Activated CD4-positive, alpha-beta T cell treated with anti-CD3 and anti-CD28 coated beads for 36 hours (primary cell): ENCODE results near the gene LTK. TPM values are rescaled to one million over a fixed set of nuclear protein-coding genes. Genes with fewer than 3 reads are reported as not detected.

Experiments
- ATAC-seq: fragments of 200-7000 bp; cut with Tn5 transposase; one replicate; pipeline ENCODE4 v1.10.0; 2021; ENCODE audit warnings: mild to moderate bottlenecking, moderate library complexity
- CTCF ChIA-PET: fragments of 350-600 bp; sonication (Branson Sonifier 250); formaldehyde crosslinking; loops from one replicate; lab custom pipeline; 2021; ENCODE audit warnings: antibody characterized with exemption; lab: Charles Lee
- POLR2A ChIA-PET: fragments of 350-600 bp; sonication (Branson Sonifier 250); formaldehyde crosslinking; loops from one replicate; lab custom pipeline; 2021; ENCODE audit warnings: antibody characterized with exemption, inconsistent platforms; lab: Charles Lee
- DNase-seq: peaks from one replicate; pipeline ENCODE4 v3.0.0-alpha.2; 2020
- H3K27ac Mint-ChIP-seq: one replicate; pipeline ENCODE4 v1.8.0; 2021; ENCODE audit warnings: mixed read lengths
- H3K27me3 Mint-ChIP-seq: one replicate; pipeline ENCODE4 v1.8.0; 2021; ENCODE audit warnings: mixed read lengths
- H3K36me3 Mint-ChIP-seq: one replicate; pipeline ENCODE4 v1.8.0; 2021; ENCODE audit warnings: low read depth, mixed read lengths
- H3K4me1 Mint-ChIP-seq: one replicate; pipeline ENCODE4 v1.8.0; 2021; ENCODE audit warnings: mixed read lengths
- H3K4me3 Mint-ChIP-seq: one replicate; pipeline ENCODE4 v1.8.0; 2021; ENCODE audit warnings: mild to moderate bottlenecking, moderate library complexity, mixed read lengths
- H3K9me3 Mint-ChIP-seq: one replicate; pipeline ENCODE4 v1.8.0; 2021; ENCODE audit warnings: low read depth, mixed read lengths
- intact Hi-C, 2 experiments: fragments of 100-400 bp; cut with DNase I in 1 of 2; cut with micrococcal nuclease in 1 of 2; formaldehyde crosslinking; loops; one replicate each; pipeline versions ENCODE4 v1.14.2 to v1.15.1; 2022 to 2024; cut with DNase I, micrococcal nuclease
- total RNA-seq, 2 experiments: library from RNA; stranded (reverse); gene quantifications; one replicate each; pipeline ENCODE4 v1.2.3, GENCODE V29; 2021

Gene LTK
- total RNA-seq, 2 experiments from 2014 or later, result 0.11 TPM; not detected in 1

DNA sequence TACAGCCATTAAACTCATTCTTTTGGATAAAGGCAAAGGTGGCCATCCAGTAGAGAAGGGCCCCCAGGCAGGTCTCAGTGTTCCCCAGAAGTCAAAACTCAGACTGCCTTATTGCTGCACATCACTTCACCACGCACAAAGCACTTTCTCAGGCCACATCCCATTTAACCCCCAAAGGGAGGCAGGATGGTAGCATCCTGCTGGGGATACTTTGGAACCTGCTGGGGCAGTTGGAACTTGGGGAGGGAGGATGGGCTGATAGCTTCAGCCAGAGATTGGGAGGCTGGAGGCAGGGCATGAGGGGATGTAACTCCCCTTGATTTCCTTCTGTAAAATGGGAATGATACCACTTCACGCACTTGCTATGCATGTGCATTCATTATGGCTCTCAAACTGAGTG, 15.0 kb downstream of the LTK start:
- no peak overlapping the region for H3K27ac Mint-ChIP-seq
- H3K36me3 Mint-ChIP-seq, result no peaks in the 10 kb centered on the region
- CTCF ChIA-PET, result interaction anchor here (0.6 kb wide), 1 partner anchor 199 kb away, joined by 3 read pairs; no protein-coding TSS in a partner anchor
- no peak for DNase-seq
- H3K9me3 Mint-ChIP-seq, result no peaks in the 10 kb centered on the region
- no peak for ATAC-seq
- H3K27me3 Mint-ChIP-seq, result peaks cover 54% of the 10 kb centered on the region
- no peak overlapping the region for H3K4me3 Mint-ChIP-seq
- intact Hi-C loops, result no loop called here
- peaks cover 19% of the 10 kb centered on the region for H3K4me1 Mint-ChIP-seq
- POLR2A ChIA-PET, result no interaction called here

DNA sequence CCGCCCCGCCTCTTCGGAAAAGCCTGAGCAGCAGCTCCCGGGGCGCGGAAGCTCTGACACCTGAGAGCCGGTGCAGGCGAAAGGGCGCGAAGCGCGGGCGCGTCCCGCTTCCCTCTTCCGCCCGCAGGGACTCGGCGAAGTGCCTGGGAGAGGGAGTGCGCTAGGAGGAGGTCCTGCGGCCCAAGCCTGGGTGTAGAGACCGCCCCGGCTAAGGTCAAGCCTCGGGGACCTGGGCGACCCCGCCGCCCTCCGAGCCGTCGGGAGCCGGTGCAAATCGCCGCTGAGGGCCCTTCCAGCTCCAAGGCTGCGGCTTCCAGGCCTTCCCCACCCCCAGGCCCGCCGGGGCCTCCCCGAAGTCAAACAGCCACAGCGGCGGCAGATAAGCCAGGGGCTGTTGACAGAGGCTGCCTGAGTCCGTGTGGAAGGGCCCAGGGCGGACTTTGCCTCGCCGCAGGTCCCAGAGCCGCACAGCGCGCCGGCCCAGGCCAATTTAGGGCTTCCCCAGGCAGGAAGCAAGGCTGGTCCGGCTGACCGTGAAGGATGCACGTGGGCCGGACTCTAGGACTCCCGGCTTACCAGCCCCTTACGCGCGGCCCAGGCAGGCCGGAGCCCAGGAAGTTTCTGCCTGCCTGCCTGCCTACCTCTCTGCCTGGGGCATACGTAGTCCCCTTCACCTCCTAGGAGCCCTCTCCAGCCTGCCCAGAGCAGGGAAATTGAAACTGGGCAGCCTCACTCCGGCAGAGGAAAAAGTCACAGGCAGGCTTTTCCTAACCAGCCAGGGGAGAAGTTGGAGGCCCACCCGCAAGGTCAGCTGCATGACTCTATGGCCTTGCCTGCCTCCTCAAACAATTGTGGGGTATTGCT, 17.7 kb downstream of the LTK start:
- intact Hi-C loops, result no loop called here

DNA sequence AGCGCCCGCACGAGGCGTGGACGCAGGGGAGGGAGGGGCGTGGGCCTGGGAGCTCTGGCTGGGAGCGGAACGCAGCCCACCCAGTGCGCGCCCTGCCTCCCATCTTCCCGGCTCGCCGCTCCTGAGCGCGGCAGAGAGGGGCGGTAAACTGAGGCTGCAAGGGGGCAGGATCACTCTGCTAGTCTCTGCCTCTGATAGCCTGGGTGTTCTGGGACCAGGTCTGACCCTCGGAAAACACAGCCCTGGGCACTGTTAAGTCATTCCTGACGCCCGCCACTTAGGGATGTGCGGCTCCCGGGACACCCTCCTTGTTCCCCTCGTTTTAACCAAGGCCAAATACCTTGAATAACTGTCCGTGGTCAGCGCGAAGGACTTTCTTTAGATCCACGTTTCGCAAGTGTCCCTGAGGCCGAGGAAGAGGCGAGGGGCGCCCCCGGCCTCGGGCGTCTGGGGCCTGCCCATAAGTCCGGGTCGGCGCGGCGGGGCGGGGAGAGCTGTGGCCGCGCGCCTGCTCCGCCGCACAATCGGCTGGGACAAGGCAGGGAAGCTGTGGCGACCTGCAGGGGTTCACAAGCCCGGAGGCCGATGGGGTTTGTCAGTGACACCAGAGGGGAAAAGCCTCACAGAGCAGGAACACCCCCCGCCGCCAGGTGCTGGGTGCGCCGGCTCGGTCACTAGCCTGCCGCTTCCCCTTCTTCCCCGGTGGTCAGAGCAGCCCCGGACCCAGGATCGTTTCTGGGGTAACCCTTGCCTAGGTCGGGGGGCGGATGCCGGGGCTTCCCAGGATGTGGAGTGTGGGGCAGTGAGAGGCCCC, 18.5 kb downstream of the LTK start:
- POLR2A ChIA-PET, result interaction anchor here (0.6 kb wide), 1 partner anchor 136 kb away, joined by 3 read pairs; no protein-coding TSS in a partner anchor
- ATAC-seq, result no peak
- peaks cover 54% of the 10 kb centered on the region for H3K27me3 Mint-ChIP-seq

More for the DNA sequence above, 17.7 kb downstream of the LTK start:
- no peaks in the 10 kb centered on the region for H3K9me3 Mint-ChIP-seq
- CTCF ChIA-PET, result interaction anchor here (0.6 to 1.3 kb wide), 5 partner anchors 9 to 107 kb away, joined by 3 to 5 read pairs (median 3); no protein-coding TSS in a partner anchor
- ATAC-seq (no peak), DNase-seq (no peak)
- H3K4me3 Mint-ChIP-seq, result peak overlapping the region; percentile 55
- H3K27ac Mint-ChIP-seq, result no peak overlapping the region
- no peaks in the 10 kb centered on the region for H3K36me3 Mint-ChIP-seq
- POLR2A ChIA-PET, result interaction anchor here (0.6 kb wide), 1 partner anchor 135 kb away, joined by 3 read pairs; no protein-coding TSS in a partner anchor
- H3K27me3 Mint-ChIP-seq, result peaks cover 58% of the 10 kb centered on the region
- peaks cover 23% of the 10 kb centered on the region for H3K4me1 Mint-ChIP-seq

DNA sequence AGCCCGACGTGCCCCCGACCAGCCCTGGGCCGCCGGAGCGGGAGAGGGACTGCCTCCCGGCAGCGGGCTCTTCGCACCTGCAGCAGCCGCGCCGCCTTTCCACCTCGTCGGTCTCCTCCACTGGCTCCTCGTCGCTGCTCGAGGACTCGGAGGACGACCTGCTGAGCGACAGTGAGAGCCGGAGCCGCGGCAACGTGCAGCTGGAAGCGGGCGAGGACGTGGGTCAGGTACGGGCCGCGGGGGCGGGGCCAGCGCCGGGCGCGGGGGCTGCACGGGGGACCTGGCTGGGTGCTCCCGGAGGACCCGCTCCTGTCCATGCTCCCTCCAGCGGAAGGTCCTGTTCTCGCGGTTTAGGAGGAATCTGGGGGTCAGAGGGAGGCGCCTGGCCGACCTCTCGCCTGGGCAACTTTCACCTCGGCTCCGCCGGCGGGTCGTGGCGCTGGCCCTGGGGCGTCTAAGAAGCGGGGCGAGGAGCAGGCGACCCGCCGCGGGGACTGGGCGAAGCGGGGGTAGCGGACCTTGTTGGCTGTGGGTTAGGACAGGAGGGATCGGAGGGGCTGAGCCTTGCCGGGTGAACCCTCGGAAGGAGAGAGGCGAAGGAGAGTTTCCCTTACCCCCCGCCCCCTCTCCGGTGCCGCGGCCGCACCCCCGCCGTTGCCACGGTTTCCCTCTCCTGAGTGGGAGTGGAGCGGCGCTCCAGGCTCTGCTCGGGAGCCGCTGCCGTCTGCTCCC, 19.3 kb downstream of the LTK start:
- H3K27me3 Mint-ChIP-seq, result peaks cover 47% of the 10 kb centered on the region
- H3K36me3 Mint-ChIP-seq, result peaks cover 2% of the 10 kb centered on the region

More for the DNA sequence above, 18.5 kb downstream of the LTK start:
- peaks cover 2% of the 10 kb centered on the region for H3K36me3 Mint-ChIP-seq
- H3K4me3 Mint-ChIP-seq, result peak overlapping the region; percentile 55
- peaks cover 28% of the 10 kb centered on the region for H3K4me1 Mint-ChIP-seq
- H3K27ac Mint-ChIP-seq, result no peak overlapping the region
- peaks cover 2% of the 10 kb centered on the region for H3K9me3 Mint-ChIP-seq
- intact Hi-C loops, result loop anchor here (5.0 kb wide), 4 partner anchors 47 to 1082 kb away; partner anchors contain the start of genes RPAP1 (in 1 of the 2) and STARD9 (in 1 of the 2)
- CTCF ChIA-PET, result interaction anchor here (0.6 to 1.3 kb wide), 4 partner anchors 10 to 108 kb away, joined by 3 to 5 read pairs (median 3); no protein-coding TSS in a partner anchor
- DNase-seq, result peak; percentile 68

DNA sequence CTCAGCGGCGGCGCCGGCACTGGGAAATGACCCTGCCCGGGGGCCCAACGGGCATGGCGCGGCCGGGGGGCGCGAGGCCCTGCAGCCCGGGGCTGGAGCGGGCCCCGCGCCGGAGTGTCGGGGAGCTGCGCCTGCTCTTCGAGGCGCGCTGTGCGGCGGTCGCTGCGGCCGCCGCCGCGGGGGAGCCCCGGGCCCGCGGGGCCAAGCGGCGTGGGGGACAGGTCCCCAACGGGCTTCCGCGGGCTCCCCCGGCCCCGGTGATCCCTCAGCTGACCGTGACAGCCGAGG, 19.8 kb downstream of the LTK start:
- Mint-ChIP-seq H3K4me1 (peaks cover 35% of the 10 kb centered on the region), H3K27ac (no peak overlapping the region), H3K9me3 (peaks cover 2% of the 10 kb centered on the region), H3K4me3 (no peak overlapping the region), H3K27me3 (peaks cover 45% of the 10 kb centered on the region), H3K36me3 (peaks cover 2% of the 10 kb centered on the region)
- ATAC-seq (peak; percentile 15), DNase-seq (no peak)
- ChIA-PET POLR2A (interaction anchor here (0.6 to 1.1 kb wide), 2 partner anchors 18 to 280 kb away, joined by 3 read pairs; partner anchors contain the start of gene MAPKBP1), CTCF (interaction anchor here (1.0 to 1.8 kb wide), 3 partner anchors 26 to 64 kb away, joined by 3 to 11 read pairs (median 5); no protein-coding TSS in a partner anchor)
- intact Hi-C loops, result loop anchor here (1.0 to 5.0 kb wide), 21 partner anchors 8 to 1083 kb away; partner anchors contain the start of genes RPAP1 (in 2 of the 2), CHP1 (in 1 of the 2), DNAJC17 (in 1 of the 2) and JMJD7 (in 1 of the 2)

More for the DNA sequence above, 19.3 kb downstream of the LTK start:
- intact Hi-C loops, result loop anchor here (5.0 kb wide), 4 partner anchors 48 to 1083 kb away; partner anchors contain the start of genes RPAP1 (in 1 of the 2) and STARD9 (in 1 of the 2)
- DNase-seq (peak; percentile 73), ATAC-seq (peak; percentile 4)
- Mint-ChIP-seq H3K27ac (no peak overlapping the region), H3K4me1 (peaks cover 35% of the 10 kb centered on the region), H3K9me3 (peaks cover 2% of the 10 kb centered on the region), H3K4me3 (peak overlapping the region; percentile 58)
- POLR2A ChIA-PET, result no interaction called here
- CTCF ChIA-PET, result interaction anchor here (1.2 to 1.8 kb wide), 2 partner anchors 27 to 29 kb away, joined by 3 to 11 read pairs; no protein-coding TSS in a partner anchor

DNA sequence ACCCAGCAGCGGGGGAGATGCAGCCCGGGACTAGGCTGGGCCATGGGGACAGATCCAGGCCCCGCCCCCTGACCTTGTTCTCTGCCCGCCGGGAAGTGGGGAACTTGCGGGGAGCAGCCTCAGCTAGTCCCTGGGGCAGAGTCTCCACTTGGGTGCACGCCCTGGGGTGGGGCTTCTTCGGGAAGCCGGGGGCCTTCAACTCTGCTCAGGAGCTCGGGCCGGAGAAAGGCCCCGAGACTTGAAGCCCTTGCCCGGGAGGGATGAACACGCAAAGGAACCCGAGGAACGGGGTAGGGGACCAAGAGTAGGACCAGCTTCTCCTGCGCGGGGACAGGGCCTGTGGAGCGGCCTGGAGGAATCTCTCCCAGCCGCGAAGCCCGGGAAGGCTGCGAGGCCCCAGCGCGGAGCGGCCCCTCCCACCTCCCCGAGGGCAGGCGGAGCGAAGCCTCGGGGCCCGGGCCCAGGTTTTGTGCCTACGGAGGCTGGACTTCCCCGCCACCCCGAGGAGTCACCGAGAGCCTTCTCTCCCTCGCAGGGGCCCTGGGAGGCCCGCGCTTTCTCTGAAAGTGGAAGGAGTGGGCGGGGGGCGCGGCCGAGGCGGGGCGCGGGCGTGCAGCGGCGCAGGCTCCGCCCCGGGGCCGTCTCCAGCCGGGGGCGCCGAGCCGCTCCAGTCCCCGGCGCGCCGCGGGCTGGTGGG, 20.3 kb downstream of the LTK start, which contains the start of gene ITPKA:
ITPKA (plus strand) TSS at position 670 of the 697 bp plus-strand sequence. CDS start 54 bp downstream, outside the sequence.
- peaks cover 40% of the 10 kb centered on the region for H3K27me3 Mint-ChIP-seq
- peak within 1 kb of the TSS; percentile 37 for H3K27ac Mint-ChIP-seq
- H3K36me3 Mint-ChIP-seq, result peaks cover 2% of the 10 kb centered on the region
- H3K4me1 Mint-ChIP-seq, result peaks cover 38% of the 10 kb centered on the region
- POLR2A ChIA-PET, result interaction anchor here (0.6 to 1.1 kb wide), 5 partner anchors 9 to 368 kb away, joined by 3 to 4 read pairs (median 3); partner anchors contain the start of gene MAPKBP1
- ATAC-seq, result peak; percentile 85
- peak; percentile 97 for DNase-seq
- peaks cover 2% of the 10 kb centered on the region for H3K9me3 Mint-ChIP-seq
- peak within 1 kb of the TSS; percentile 58 for H3K4me3 Mint-ChIP-seq
- intact Hi-C loops, result loop anchor here (1.0 to 5.0 kb wide), 21 partner anchors 9 to 1084 kb away; partner anchors contain the start of genes RPAP1 (in 2 of the 2), CHP1 (in 1 of the 2), DNAJC17 (in 1 of the 2) and JMJD7 (in 1 of the 2)
- CTCF ChIA-PET, result interaction anchor here (1.0 to 1.8 kb wide), 3 partner anchors 26 to 64 kb away, joined by 3 to 11 read pairs (median 5); no protein-coding TSS in a partner anchor

DNA sequence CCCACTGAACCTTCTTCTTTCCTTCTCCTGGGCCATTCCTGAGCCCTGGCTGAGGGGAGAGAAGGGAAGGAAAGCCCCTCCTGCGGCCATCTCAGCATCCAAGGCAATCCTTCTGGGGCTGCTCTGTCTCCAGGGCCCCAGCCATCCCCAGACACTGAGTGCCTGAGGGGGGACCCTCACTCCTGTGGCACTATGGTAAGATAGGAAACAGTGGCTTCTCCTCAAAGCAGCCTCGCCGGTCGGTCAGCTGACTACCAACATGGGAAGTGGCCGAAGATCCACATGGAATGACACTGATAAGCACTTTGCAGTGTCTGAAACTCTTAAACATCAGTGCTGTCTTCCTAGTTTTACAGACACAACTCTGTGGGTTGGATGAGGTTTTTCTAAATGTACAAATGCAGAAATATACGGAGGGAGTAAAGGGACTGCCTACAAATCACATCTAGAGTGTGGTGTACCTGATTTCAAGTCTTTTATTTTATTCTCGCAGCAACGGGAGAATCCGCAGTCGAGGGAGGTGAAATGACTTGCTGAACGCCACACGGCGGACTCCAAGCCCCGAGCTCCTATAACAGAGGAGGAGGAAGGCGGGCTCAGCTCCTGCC, 20.9 kb downstream of the LTK start:
- H3K27me3 Mint-ChIP-seq, result peaks cover 39% of the 10 kb centered on the region
- peaks cover 2% of the 10 kb centered on the region for H3K36me3 Mint-ChIP-seq
- no peak for ATAC-seq
- ChIA-PET POLR2A (interaction anchor here (0.6 to 1.1 kb wide), 4 partner anchors 8 to 369 kb away, joined by 3 to 4 read pairs (median 3); partner anchors contain the start of gene MAPKBP1), CTCF (interaction anchor here (1.0 to 1.8 kb wide), 2 partner anchors 27 to 65 kb away, joined by 5 to 11 read pairs; no protein-coding TSS in a partner anchor)
- peak overlapping the region; percentile 37 for H3K27ac Mint-ChIP-seq
- intact Hi-C loops, result loop anchor here (1.0 to 5.0 kb wide), 21 partner anchors 10 to 1085 kb away; partner anchors contain the start of genes RPAP1 (in 2 of the 2), CHP1 (in 1 of the 2), DNAJC17 (in 1 of the 2) and JMJD7 (in 1 of the 2)
- no peak for DNase-seq
- H3K9me3 Mint-ChIP-seq, result peaks cover 2% of the 10 kb centered on the region
- peaks cover 44% of the 10 kb centered on the region for H3K4me1 Mint-ChIP-seq
- H3K4me3 Mint-ChIP-seq, result peak overlapping the region; percentile 55

DNA sequence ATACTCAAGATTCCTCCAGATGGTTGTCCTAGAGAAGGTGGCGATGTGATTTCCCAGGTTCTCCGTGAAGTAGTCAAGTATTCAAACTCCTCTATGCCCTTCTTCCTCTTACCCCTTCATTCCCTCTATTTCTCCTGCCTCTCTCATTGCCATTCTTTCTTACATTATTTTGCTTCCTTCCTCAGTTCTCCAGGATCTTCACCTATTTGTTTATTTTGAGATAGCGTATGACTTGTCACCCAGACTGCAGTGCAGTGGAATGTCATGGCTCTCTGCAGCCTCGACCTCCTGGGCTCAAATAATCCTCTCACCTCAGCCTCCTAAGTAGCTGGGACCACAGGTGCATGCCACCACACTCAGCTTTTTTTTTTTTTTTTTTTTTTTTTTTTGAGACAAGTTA, 21.7 kb downstream of the LTK start:
- Mint-ChIP-seq H3K4me3 (no peak overlapping the region), H3K9me3 (peaks cover 2% of the 10 kb centered on the region), H3K4me1 (peaks cover 45% of the 10 kb centered on the region), H3K27me3 (peaks cover 32% of the 10 kb centered on the region), H3K36me3 (peaks cover 2% of the 10 kb centered on the region), H3K27ac (peak overlapping the region; percentile 1)
- ChIA-PET CTCF (interaction anchor here (0.6 kb wide), 1 partner anchor 275 kb away, joined by 3 read pairs; no protein-coding TSS in a partner anchor), POLR2A (no interaction called here)
- DNase-seq (no peak), ATAC-seq (no peak)
- intact Hi-C loops, result loop anchor here (2.0 to 5.0 kb wide), 8 partner anchors 50 to 1085 kb away; partner anchors contain the start of genes NUSAP1 (in 1 of the 2), OIP5 (in 1 of the 2), RPAP1 (in 1 of the 2) and STARD9 (in 1 of the 2)
